OCI-LY3 (cell line): ENCODE data around the gene CPXM2.

Experiments used
- CTCF ChIP-seq: fragments of 200-600, 300-600 bp; sonication (generic); IDR thresholded peaks from 2 replicates; pipeline ENCODE4 v1.5.1; 2014; ENCODE audit warnings: antibody characterized with exemption, low read length, low read depth
- EZH2phosphoT487 ChIP-seq: fragments of 200-600 bp; shearing (Covaris generic); IDR thresholded peaks from 2 replicates; pipeline ENCODE4 v1.6.1; 2018; ENCODE audit warnings: antibody characterized with exemption, mixed run types, low read depth

- TF ChIP-seq CTCF (no peak), EZH2phosphoT487 (no peak)
These were observed 94.9 kb downstream of the CPXM2 start for GRCh38 chr10:123796736-123797135.
